Effector memory CD4-positive, alpha-beta T cell (primary cell): ENCODE results near the gene ABR.
A peak's percentile ranks its signal among the peaks of the same experiment; 100 is the strongest.

Experiments
- DNase-seq, 3 donors: peaks; one replicate each; pipeline ENCODE4 v3.0.0-alpha.2; 2020
- H3K27ac ChIP-seq: 2 replicates; pipeline ENCODE4 v1.7.0; 2013; ENCODE audit warnings: mild to moderate bottlenecking, low read length, moderate library complexity; ENCODE audit not compliant: insufficient read depth, poor library complexity, severe bottlenecking
- H3K27me3 ChIP-seq: replicated peaks from 2 replicates; pipeline ENCODE4 v1.7.0; 2013; ENCODE audit warnings: mild to moderate bottlenecking, low read length; ENCODE audit not compliant: insufficient read depth, control insufficient read depth, poor library complexity, severe bottlenecking
- H3K36me3 ChIP-seq: 2 replicates; pipeline ENCODE4 v1.7.0; 2013; ENCODE audit warnings: mild to moderate bottlenecking, low read length, moderate library complexity; ENCODE audit not compliant: control insufficient read depth, insufficient read depth
- H3K4me1 ChIP-seq: 2 replicates; pipeline ENCODE4 v1.7.0; 2013; ENCODE audit warnings: low read length, mild to moderate bottlenecking; ENCODE audit not compliant: control insufficient read depth, insufficient read depth, poor library complexity, severe bottlenecking
- H3K4me3 ChIP-seq: 2 replicates; pipeline ENCODE4 v1.7.0; 2013; ENCODE audit warnings: low read length, low read depth, mild to moderate bottlenecking; ENCODE audit not compliant: insufficient read depth, poor library complexity, severe bottlenecking
- H3K9me3 ChIP-seq: 2 replicates; pipeline ENCODE4 v1.7.0; 2013; ENCODE audit warnings: mild to moderate bottlenecking, low read length, moderate library complexity; ENCODE audit not compliant: control insufficient read depth

ABR gene

GRCh38 chr17:1060991-1061390, 118.8 kb downstream of the ABR start:
- Histone ChIP-seq H3K9me3 (no peaks in the 10 kb centered on the region), H3K27me3 (no peaks in the 10 kb centered on the region), H3K27ac (no peak overlapping the region), H3K4me3 (no peak overlapping the region), H3K36me3 (peaks cover 54% of the 10 kb centered on the region), H3K4me1 (no peaks in the 10 kb centered on the region)
- no peak for DNase-seq

DNA sequence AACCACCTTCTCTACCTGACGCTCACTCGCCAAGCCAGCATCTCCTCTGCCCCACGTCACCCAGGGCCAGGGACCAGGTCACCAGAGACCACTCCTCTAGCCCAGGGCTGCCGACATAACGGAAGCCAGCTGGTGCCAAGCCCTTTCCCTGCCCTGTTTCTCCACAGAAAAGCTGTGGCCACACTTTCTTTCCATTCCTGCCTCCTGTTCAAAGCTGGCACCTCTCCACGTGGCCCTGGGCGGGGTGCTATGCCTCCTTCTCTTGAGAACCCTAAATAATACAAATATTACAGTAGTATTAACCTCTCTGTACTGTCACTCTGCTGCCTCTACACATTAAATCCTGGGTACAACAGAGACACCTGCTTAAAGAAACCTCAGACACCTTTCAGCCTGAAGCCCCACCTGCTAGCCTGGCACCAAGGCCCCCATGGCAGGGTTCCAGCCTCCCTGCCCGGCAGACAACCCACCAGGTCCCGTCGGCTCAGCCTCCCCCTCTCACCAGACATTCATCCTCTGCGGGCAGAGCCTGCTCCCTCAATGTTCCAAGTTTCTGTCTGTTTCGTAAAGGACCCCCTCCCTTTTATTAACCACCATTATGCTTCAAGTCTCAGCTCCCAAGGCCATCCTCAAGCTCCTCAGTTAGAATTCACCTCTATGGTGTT, 120.5 kb downstream of the ABR start:
- peaks cover 54% of the 10 kb centered on the region for H3K36me3 ChIP-seq

GRCh38 chr17:1058423-1059130, 121.2 kb downstream of the ABR start:
- DNase-seq: no peak
- H3K27me3 ChIP-seq: no peaks in the 10 kb centered on the region
- no peak overlapping the region for H3K4me3 ChIP-seq
- H3K36me3 ChIP-seq: peaks cover 61% of the 10 kb centered on the region
- H3K9me3 ChIP-seq: no peaks in the 10 kb centered on the region
- H3K27ac ChIP-seq: no peak overlapping the region
- no peaks in the 10 kb centered on the region for H3K4me1 ChIP-seq

More for the DNA sequence above, 120.5 kb downstream of the ABR start:
- no peak for DNase-seq
- Histone ChIP-seq H3K9me3 (no peaks in the 10 kb centered on the region), H3K4me3 (no peak overlapping the region), H3K27me3 (no peaks in the 10 kb centered on the region), H3K27ac (no peak overlapping the region), H3K4me1 (no peaks in the 10 kb centered on the region)

GRCh38 chr17:1056761-1057160, 123.0 kb downstream of the ABR start:
- Histone ChIP-seq H3K9me3 (no peaks in the 10 kb centered on the region), H3K27ac (no peak overlapping the region), H3K4me3 (no peak overlapping the region), H3K36me3 (peaks cover 57% of the 10 kb centered on the region), H3K27me3 (no peaks in the 10 kb centered on the region), H3K4me1 (no peaks in the 10 kb centered on the region)
- DNase-seq: no peak

GRCh38 chr17:1055751-1056645, 123.8 kb downstream of the ABR start:
- H3K4me3 ChIP-seq: no peak overlapping the region
- H3K4me1 ChIP-seq: no peaks in the 10 kb centered on the region
- H3K9me3 ChIP-seq: no peaks in the 10 kb centered on the region
- no peak overlapping the region for H3K27ac ChIP-seq
- no peaks in the 10 kb centered on the region for H3K27me3 ChIP-seq
- peaks cover 50% of the 10 kb centered on the region for H3K36me3 ChIP-seq
- DNase-seq: peak in 1 of 3 donors; percentile 9

DNA sequence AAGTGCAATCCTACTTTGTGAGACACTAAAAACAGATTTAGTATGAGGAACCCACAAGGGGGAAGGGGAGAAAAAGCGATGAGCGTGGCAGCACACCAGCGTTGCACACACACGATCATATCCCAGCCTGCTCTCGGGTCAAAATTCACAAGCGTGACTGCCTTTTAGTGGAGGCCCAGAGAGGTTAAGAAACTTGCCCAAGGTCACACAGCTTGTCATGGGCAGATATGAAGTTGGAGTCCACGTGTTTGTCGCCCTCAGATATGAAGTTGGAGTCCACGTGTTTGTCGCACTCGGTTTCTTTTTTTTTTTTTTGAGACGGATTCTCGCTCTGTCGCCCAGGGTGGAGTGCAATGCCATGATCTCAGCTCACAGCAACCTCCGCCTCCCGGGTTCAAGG, 124.5 kb downstream of the ABR start:
- Histone ChIP-seq H3K36me3 (peaks cover 51% of the 10 kb centered on the region), H3K4me1 (no peaks in the 10 kb centered on the region)
- no peak for DNase-seq

DNA sequence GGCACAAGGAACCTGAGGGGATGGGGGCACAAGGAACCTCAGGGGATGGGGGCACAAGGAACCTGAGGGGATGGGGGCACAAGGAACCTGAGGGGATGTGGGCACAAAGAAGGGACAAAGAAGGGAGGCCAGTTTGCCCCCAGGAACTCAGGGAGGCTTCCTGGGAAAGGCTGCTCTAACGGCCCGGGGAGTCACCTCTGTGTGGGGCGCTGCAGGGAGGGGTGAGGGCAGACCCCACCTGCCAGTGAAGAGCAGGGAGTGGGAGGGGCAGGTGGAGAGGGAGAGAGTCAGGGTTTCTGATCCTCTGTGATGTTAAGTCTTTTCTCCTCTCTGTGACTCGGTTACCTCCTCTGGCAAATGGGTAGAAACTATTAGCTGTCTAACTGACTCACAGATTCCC, 125.1 kb downstream of the ABR start:
- Histone ChIP-seq H3K9me3 (no peaks in the 10 kb centered on the region), H3K4me3 (no peak overlapping the region), H3K27me3 (no peaks in the 10 kb centered on the region), H3K4me1 (no peaks in the 10 kb centered on the region), H3K27ac (no peak overlapping the region), H3K36me3 (peaks cover 53% of the 10 kb centered on the region)
- DNase-seq: no peak

More for the DNA sequence above, 124.5 kb downstream of the ABR start:
- Histone ChIP-seq H3K27ac (no peak overlapping the region), H3K4me3 (no peak overlapping the region), H3K27me3 (no peaks in the 10 kb centered on the region), H3K9me3 (no peaks in the 10 kb centered on the region)

GRCh38 chr17:1053661-1054360, 126.0 kb downstream of the ABR start:
- Histone ChIP-seq H3K27ac (no peak overlapping the region), H3K4me1 (no peaks in the 10 kb centered on the region)

GRCh38 chr17:1050996-1051925, 128.5 kb downstream of the ABR start:
- Histone ChIP-seq H3K36me3 (peaks cover 34% of the 10 kb centered on the region), H3K4me3 (no peak overlapping the region), H3K9me3 (no peaks in the 10 kb centered on the region), H3K27ac (no peak overlapping the region), H3K4me1 (no peaks in the 10 kb centered on the region), H3K27me3 (no peaks in the 10 kb centered on the region)
- DNase-seq: no peak

More at GRCh38 chr17:1053661-1054360, 126.0 kb downstream of the ABR start:
- H3K27me3 ChIP-seq: no peaks in the 10 kb centered on the region
- no peak for DNase-seq
- no peak overlapping the region for H3K4me3 ChIP-seq
- no peaks in the 10 kb centered on the region for H3K9me3 ChIP-seq
- peaks cover 47% of the 10 kb centered on the region for H3K36me3 ChIP-seq
